Neural crest cell (in vitro differentiated cells): ENCODE results near the gene SESN1. TPM values are rescaled to one million over a fixed set of nuclear protein-coding genes. Genes with fewer than 3 reads are reported as not detected.

ENCODE experiments used
- DNase-seq: peaks from one replicate; pipeline ENCODE4 v3.0.0; 2021; ENCODE audit warnings: low read depth, mixed read lengths, low spot score
- H3K27ac Mint-ChIP-seq: one replicate; pipeline ENCODE4 v1.8.0; 2021; ENCODE audit warnings: mild to moderate bottlenecking, mixed read lengths; ENCODE audit not compliant: unreplicated experiment
- H3K27me3 Mint-ChIP-seq: 2 replicates; pipeline ENCODE4 v1.8.0; 2021; ENCODE audit warnings: low read depth, mild to moderate bottlenecking, mixed read lengths
- H3K36me3 Mint-ChIP-seq: 2 replicates; pipeline ENCODE4 v1.8.0; 2021; ENCODE audit warnings: low read depth, mild to moderate bottlenecking, mixed read lengths
- H3K4me1 Mint-ChIP-seq: 2 replicates; pipeline ENCODE4 v1.8.0; 2021; ENCODE audit warnings: mixed read lengths
- H3K4me3 Mint-ChIP-seq: one replicate; pipeline ENCODE4 v1.8.0; 2021; ENCODE audit warnings: mild to moderate bottlenecking, mixed read lengths
- H3K9me3 Mint-ChIP-seq: 2 replicates; pipeline ENCODE4 v1.8.0; 2021; ENCODE audit warnings: mixed read lengths
- total RNA-seq: library from RNA; stranded (reverse); gene quantifications from 2 replicates; pipeline ENCODE4 v1.2.1, GENCODE V29; 2021
- TF ChIP-seq, protein P1 (sequence below): fragments of 200-600 bp; sonication (generic); conservative IDR thresholded peaks from 2 replicates; pipeline ENCODE4 v1.5.0; 2021; ENCODE audit warnings: antibody characterized with exemption, mild to moderate bottlenecking

SESN1 gene
- total RNA-seq, 1 donor from 2014 or later: 11.5 TPM

DNA sequence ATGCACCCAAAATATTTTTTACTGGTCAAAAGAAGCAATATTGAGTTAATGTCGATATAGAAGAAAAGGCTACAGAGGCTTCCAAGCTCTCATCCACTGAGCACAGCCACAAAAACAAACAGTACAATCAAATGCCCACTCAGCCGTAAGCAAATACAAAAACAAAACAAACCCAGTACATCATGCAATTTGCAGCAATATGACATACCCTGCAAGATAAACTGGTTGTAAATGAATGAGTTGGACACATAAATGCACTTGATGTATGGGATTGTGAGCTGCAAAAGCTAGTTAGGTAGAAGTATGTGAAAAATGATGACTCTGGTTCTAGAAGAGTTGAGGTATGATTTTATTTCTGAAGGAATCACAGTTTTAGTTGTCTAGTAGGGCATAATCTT is 83.9 kb downstream of the SESN1 start:
- Mint-ChIP-seq H3K36me3 (no peaks in the 10 kb centered on the region), H3K4me1 (peaks cover 22% of the 10 kb centered on the region), H3K27me3 (peaks cover 21% of the 10 kb centered on the region), H3K9me3 (no peaks in the 10 kb centered on the region), H3K4me3 (peak overlapping the region; percentile 94), H3K27ac (no peak overlapping the region)
- TF ChIP-seq, protein P1, sequence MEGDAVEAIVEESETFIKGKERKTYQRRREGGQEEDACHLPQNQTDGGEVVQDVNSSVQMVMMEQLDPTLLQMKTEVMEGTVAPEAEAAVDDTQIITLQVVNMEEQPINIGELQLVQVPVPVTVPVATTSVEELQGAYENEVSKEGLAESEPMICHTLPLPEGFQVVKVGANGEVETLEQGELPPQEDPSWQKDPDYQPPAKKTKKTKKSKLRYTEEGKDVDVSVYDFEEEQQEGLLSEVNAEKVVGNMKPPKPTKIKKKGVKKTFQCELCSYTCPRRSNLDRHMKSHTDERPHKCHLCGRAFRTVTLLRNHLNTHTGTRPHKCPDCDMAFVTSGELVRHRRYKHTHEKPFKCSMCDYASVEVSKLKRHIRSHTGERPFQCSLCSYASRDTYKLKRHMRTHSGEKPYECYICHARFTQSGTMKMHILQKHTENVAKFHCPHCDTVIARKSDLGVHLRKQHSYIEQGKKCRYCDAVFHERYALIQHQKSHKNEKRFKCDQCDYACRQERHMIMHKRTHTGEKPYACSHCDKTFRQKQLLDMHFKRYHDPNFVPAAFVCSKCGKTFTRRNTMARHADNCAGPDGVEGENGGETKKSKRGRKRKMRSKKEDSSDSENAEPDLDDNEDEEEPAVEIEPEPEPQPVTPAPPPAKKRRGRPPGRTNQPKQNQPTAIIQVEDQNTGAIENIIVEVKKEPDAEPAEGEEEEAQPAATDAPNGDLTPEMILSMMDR: no peak
- no peak for DNase-seq

GRCh38 chr6:109009962-109010704 is 84.5 kb downstream of the SESN1 start:
- H3K9me3 Mint-ChIP-seq: no peaks in the 10 kb centered on the region
- peak overlapping the region; percentile 94 for H3K4me3 Mint-ChIP-seq
- H3K27ac Mint-ChIP-seq: no peak overlapping the region
- H3K36me3 Mint-ChIP-seq: no peaks in the 10 kb centered on the region
- TF ChIP-seq, protein P1: no peak
- H3K4me1 Mint-ChIP-seq: peaks cover 18% of the 10 kb centered on the region
- no peak for DNase-seq
- peaks cover 21% of the 10 kb centered on the region for H3K27me3 Mint-ChIP-seq

- Mint-ChIP-seq H3K27ac (peak overlapping the region; percentile 19), H3K4me3 (peak overlapping the region; percentile 94), H3K36me3 (no peaks in the 10 kb centered on the region), H3K9me3 (no peaks in the 10 kb centered on the region), H3K27me3 (peaks cover 21% of the 10 kb centered on the region), H3K4me1 (peaks cover 18% of the 10 kb centered on the region)
- peak; percentile 78 for DNase-seq
- TF ChIP-seq, protein P1: peak; percentile 46
Observed at GRCh38 chr6:109009236-109009961, 85.2 kb downstream of the SESN1 start.

DNA sequence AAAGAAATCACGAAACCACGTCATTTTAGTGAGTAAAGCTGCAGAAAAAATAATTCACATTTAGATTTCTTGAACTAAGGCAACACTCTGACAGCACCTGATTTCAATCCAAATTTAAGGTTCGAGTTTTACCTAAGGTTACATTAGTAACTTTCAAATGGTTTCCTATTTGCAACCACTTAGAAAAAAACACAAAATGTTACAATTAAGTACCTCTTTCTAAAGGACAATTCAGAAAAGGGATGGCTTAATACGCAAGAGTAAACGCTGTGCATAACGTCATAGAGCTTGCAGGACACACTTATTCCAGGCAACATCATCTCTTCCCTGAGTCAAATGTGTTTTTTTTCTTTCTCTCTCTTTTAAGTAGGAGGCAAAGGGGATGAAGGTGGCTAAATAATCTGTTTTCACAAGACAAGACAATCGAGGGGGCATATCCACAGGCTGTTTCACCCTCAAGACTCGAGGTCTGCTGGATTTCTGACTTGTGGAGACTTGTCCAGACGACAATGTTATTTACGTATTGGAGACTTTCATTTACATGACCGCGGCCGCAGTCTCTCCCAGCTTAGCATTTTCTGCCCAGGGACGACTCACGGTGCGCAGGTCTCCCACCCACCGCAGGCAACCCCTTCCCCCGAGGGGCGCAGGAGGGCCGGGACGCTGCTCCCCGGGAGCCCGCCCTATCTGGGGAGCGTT is 86.0 kb downstream of the SESN1 start:
- H3K4me3 Mint-ChIP-seq: peak overlapping the region; percentile 90

DNA sequence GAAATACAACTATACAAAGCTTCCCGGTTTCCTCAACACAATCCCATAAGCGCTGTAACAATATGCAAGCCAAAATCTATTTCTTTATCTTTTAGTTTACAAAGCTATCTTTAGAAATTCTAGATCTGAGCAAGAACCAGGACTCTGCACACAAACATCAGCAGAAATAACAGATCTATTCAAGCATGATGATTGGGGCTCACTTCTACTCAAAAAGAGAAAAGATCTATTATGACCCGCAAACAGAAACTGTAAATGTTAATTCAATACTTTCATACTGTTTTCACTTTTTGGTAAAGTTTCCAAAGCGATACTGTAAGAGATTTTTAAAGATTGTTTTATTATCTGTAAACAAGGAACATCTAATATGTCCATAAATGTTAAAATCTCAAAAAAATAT is 86.6 kb downstream of the SESN1 start:
- Mint-ChIP-seq H3K27me3 (peaks cover 21% of the 10 kb centered on the region), H3K4me3 (peak overlapping the region; percentile 90), H3K9me3 (no peaks in the 10 kb centered on the region), H3K36me3 (no peaks in the 10 kb centered on the region), H3K4me1 (peaks cover 18% of the 10 kb centered on the region), H3K27ac (no peak overlapping the region)
- TF ChIP-seq, protein P1: no peak
- no peak for DNase-seq

More for the DNA sequence above, 86.0 kb downstream of the SESN1 start:
- H3K27me3 Mint-ChIP-seq: peaks cover 21% of the 10 kb centered on the region
- TF ChIP-seq, protein P1: no peak
- no peaks in the 10 kb centered on the region for H3K36me3 Mint-ChIP-seq
- H3K9me3 Mint-ChIP-seq: no peaks in the 10 kb centered on the region
- peak overlapping the region; percentile 69 for H3K27ac Mint-ChIP-seq
- peaks cover 18% of the 10 kb centered on the region for H3K4me1 Mint-ChIP-seq
- peak; percentile 41 for DNase-seq
